ENCODE measurements around the gene MTSS2. TPM values are rescaled to one million over a fixed set of nuclear protein-coding genes. Genes with fewer than 3 reads are reported as not detected.

The MTSS2 gene
- polyA plus RNA-seq, 1 donor from 2014 or later = 20.4 TPM

DNA sequence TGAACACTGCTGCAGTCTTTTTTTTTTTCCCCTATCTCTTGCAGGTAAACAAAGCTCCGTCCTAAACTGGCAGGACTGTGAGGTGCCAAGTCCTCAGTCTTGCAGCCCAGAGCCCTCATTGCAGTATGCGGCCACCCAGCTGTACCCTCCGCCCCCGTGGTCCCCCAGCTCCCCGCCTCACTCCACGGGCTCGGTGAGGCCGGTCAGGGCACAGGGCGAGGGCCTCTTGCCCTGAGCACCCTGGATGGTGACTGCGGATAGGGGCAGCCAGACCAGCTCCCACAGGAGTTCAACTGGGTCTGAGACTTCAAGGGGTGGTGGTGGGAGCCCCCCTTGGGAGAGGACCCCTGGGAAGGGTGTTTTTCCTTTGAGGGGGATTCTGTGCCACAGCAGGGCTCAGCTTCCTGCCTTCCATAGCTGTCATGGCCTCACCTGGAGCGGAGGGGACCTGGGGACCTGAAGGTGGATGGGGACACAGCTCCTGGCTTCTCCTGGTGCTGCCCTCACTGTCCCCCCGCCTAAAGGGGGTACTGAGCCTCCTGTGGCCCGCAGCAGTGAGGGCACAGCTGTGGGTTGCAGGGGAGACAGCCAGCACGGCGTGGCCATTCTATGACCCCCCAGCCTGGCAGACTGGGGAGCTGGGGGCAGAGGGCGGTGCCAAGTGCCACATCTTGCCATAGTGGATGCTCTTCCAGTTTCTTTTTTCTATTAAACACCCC, 25.7 kb downstream of the MTSS2 start:
- Histone ChIP-seq H3K27ac (ENCODE audit: low read length) (no peak overlapping the region), H3K9me2 (ENCODE audit: insufficient read depth, low read length) (no peaks in the 10 kb centered on the region), H2AFZ (ENCODE audit: low read depth, low read length) (no peak overlapping the region), H4K20me1 (ENCODE audit: insufficient read depth) (no peaks in the 10 kb centered on the region), H3K79me2 (replicated peaks; ENCODE audit: insufficient read depth, low read length) (no peaks in the 10 kb centered on the region), H3K4me2 (ENCODE audit: low read length) (no peak overlapping the region), H3K9ac (ENCODE audit: low read length) (no peak overlapping the region), H3K4me3 (ENCODE audit: low read length) (no peak overlapping the region), H3K27me3 (ENCODE audit: insufficient read depth, low read depth, low read length) (no peaks in the 10 kb centered on the region), H3F3A (ENCODE audit: insufficient read depth, low read length, poor library complexity, severe bottlenecking) (no peaks in the 10 kb centered on the region), H3K36me3 (ENCODE audit: insufficient read depth, low read length) (no peaks in the 10 kb centered on the region), H3K9me3 (ENCODE audit: low read length) (no peaks in the 10 kb centered on the region)
- no peak for TF ChIP-seq SMC3 (conservative IDR thresholded peaks at IDR 0.05; ENCODE audit: poor library complexity)
- TF ChIP-seq, protein P1, sequence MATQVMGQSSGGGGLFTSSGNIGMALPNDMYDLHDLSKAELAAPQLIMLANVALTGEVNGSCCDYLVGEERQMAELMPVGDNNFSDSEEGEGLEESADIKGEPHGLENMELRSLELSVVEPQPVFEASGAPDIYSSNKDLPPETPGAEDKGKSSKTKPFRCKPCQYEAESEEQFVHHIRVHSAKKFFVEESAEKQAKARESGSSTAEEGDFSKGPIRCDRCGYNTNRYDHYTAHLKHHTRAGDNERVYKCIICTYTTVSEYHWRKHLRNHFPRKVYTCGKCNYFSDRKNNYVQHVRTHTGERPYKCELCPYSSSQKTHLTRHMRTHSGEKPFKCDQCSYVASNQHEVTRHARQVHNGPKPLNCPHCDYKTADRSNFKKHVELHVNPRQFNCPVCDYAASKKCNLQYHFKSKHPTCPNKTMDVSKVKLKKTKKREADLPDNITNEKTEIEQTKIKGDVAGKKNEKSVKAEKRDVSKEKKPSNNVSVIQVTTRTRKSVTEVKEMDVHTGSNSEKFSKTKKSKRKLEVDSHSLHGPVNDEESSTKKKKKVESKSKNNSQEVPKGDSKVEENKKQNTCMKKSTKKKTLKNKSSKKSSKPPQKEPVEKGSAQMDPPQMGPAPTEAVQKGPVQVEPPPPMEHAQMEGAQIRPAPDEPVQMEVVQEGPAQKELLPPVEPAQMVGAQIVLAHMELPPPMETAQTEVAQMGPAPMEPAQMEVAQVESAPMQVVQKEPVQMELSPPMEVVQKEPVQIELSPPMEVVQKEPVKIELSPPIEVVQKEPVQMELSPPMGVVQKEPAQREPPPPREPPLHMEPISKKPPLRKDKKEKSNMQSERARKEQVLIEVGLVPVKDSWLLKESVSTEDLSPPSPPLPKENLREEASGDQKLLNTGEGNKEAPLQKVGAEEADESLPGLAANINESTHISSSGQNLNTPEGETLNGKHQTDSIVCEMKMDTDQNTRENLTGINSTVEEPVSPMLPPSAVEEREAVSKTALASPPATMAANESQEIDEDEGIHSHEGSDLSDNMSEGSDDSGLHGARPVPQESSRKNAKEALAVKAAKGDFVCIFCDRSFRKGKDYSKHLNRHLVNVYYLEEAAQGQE (IDR thresholded peaks at IDR 0.05; ENCODE audit: borderline replicate concordance) = no peak
- TF ChIP-seq TAF1 (IDR thresholded peaks at IDR 0.05; ENCODE audit: low read depth) = no peak
- TF ChIP-seq, protein P2, sequence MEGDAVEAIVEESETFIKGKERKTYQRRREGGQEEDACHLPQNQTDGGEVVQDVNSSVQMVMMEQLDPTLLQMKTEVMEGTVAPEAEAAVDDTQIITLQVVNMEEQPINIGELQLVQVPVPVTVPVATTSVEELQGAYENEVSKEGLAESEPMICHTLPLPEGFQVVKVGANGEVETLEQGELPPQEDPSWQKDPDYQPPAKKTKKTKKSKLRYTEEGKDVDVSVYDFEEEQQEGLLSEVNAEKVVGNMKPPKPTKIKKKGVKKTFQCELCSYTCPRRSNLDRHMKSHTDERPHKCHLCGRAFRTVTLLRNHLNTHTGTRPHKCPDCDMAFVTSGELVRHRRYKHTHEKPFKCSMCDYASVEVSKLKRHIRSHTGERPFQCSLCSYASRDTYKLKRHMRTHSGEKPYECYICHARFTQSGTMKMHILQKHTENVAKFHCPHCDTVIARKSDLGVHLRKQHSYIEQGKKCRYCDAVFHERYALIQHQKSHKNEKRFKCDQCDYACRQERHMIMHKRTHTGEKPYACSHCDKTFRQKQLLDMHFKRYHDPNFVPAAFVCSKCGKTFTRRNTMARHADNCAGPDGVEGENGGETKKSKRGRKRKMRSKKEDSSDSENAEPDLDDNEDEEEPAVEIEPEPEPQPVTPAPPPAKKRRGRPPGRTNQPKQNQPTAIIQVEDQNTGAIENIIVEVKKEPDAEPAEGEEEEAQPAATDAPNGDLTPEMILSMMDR (IDR thresholded peaks at IDR 0.05; ENCODE audit: poor library complexity, severe bottlenecking) = no peak
- no peak for TF ChIP-seq EP300 (conservative IDR thresholded peaks at IDR 0.05; ENCODE audit: poor library complexity, severe bottlenecking)
- TF ChIP-seq POLR2AphosphoS5 (IDR thresholded peaks at IDR 0.05) = no peak
- no peak for TF ChIP-seq RAD21 (conservative IDR thresholded peaks at IDR 0.05)
- TF ChIP-seq MXI1 (conservative IDR thresholded peaks at IDR 0.05; ENCODE audit: poor library complexity, severe bottlenecking) = no peak
- TF ChIP-seq EZH2 (IDR thresholded peaks at IDR 0.05; ENCODE audit: borderline replicate concordance, insufficient read depth, low read length, poor library complexity, severe bottlenecking) = no peak

DNA sequence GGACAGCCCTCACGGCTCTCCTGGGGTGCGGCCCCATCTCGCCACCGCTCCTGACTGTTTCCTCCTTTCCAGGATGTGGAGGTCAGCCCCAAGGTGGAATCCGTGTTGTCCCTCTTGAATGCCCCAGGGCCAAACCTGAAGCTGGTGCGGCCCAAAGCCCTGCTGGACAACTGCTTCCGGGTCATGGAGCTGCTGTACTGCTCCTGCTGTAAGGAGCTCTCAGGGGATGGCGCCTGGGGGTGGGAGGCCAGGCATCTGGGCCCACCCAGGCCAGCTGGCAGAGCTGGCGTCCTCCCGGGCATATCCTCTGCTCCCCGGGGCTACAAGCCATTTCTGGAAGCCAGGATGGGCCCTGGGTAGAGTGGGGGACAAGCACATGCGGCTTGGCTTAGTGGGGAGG, 26.3 kb downstream of the MTSS2 start:
- H3K27me3 ChIP-seq (ENCODE audit: insufficient read depth, low read depth, low read length) = no peaks in the 10 kb centered on the region
- H3F3A ChIP-seq (ENCODE audit: insufficient read depth, low read length, poor library complexity, severe bottlenecking) = no peaks in the 10 kb centered on the region
- no peak overlapping the region for H3K27ac ChIP-seq (ENCODE audit: low read length)
- no peaks in the 10 kb centered on the region for H3K36me3 ChIP-seq (ENCODE audit: insufficient read depth, low read length)
- H2AFZ ChIP-seq (ENCODE audit: low read depth, low read length) = no peak overlapping the region
- H4K20me1 ChIP-seq (ENCODE audit: insufficient read depth) = no peaks in the 10 kb centered on the region
- H3K4me3 ChIP-seq (ENCODE audit: low read length) = no peak overlapping the region
- no peak overlapping the region for H3K4me2 ChIP-seq (ENCODE audit: low read length)
- TF ChIP-seq POLR2AphosphoS5 (IDR thresholded peaks at IDR 0.05) (no peak), SMC3 (conservative IDR thresholded peaks at IDR 0.05; ENCODE audit: poor library complexity) (no peak), EP300 (conservative IDR thresholded peaks at IDR 0.05; ENCODE audit: poor library complexity, severe bottlenecking) (no peak), TAF1 (IDR thresholded peaks at IDR 0.05; ENCODE audit: low read depth) (no peak), EZH2 (IDR thresholded peaks at IDR 0.05; ENCODE audit: borderline replicate concordance, insufficient read depth, low read length, poor library complexity, severe bottlenecking) (no peak)
- TF ChIP-seq, protein P2 (IDR thresholded peaks at IDR 0.05; ENCODE audit: poor library complexity, severe bottlenecking) = no peak
- H3K9ac ChIP-seq (ENCODE audit: low read length) = no peak overlapping the region
- H3K9me3 ChIP-seq (ENCODE audit: low read length) = no peaks in the 10 kb centered on the region
- H3K9me2 ChIP-seq (ENCODE audit: insufficient read depth, low read length) = no peaks in the 10 kb centered on the region
- no peaks in the 10 kb centered on the region for H3K79me2 ChIP-seq (replicated peaks; ENCODE audit: insufficient read depth, low read length)
